Measurements from ENCODE around the gene EDEM1.
"Not testable (repeated sequence)": the region's sequence is repeated elsewhere in the genome, so short reads cannot be mapped to it uniquely, and the experiment has no call there.

The EDEM1 gene

DNA sequence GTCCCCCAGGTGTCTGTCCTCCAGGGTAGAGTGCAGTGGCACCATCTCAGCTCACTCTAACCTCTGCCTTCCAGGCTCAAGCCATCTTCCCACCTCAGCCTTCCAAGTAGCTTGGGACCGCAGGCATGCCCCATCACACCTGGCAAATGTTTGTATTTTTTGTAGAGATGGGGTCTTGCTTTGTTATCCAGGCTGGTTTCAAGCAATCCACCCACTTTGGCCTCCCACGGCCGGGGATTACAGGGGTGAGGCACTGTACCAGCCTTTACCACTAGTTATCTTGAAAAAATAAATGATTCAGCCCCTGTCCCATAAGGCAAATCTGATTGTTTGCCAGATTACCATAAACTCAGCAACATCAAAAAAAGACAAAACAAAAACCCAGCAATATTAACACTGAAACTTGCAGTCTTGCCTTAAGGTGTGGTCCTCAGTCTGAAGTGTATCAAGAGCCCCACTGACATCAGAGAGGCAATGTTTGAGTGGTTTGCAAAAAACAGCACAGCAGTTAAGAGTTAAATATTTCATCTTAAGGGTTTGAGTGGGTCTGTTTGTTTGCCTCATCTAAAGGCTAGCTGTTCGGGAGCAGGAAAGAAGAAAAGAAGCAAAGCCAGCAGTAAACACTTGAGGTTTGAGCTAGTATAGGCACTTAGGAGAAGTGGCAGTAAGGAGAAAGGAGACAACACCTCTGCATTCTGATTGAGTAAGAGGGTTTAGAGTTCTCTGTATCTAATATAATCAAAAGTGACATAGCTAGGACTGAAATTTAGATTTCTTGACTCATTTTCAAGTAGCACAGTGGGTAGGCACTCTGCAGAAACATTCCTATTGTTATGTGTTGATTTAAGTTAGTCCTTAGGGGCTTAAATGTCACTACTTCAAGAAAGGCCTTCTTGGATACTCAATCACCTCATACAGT is 26.3 kb upstream of the EDEM1 start:
- Mint-ChIP-seq H3K4me1 (peaks cover 68% of the 10 kb centered on the region), H3K27me3 (no peaks in the 10 kb centered on the region), H3K4me3 (no peak overlapping the region), H3K27ac (peak overlapping the region; percentile 20), H3K36me3 (ENCODE audit: low read depth) (peaks cover 2% of the 10 kb centered on the region), H3K9me3 (no peaks in the 10 kb centered on the region)
- DNase-seq, result no peak
- ATAC-seq, result peak; percentile 29

DNA sequence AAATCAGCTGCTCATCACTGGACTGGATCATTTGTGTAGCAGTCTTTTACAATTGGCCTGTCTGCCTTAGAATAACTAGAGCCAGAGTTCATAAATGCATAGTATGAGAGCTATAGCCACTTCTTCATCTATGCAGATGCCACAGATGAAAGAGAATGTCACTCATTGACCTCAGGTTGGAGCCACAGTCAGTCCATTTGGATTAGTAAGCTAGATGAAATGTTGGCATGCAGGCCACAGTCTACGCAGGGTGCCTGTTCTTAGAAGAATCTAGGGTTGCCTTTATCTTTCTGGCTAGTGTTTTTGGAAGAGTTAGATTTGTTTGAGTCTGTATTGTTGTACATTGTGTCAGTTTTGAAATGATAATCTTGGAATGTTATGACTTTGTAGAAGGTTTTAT is 25.4 kb upstream of the EDEM1 start:
- ATAC-seq, result peak; percentile 29
- Mint-ChIP-seq H3K9me3 (no peaks in the 10 kb centered on the region), H3K4me3 (no peak overlapping the region), H3K27me3 (no peaks in the 10 kb centered on the region), H3K36me3 (ENCODE audit: low read depth) (no peaks in the 10 kb centered on the region), H3K4me1 (peaks cover 71% of the 10 kb centered on the region), H3K27ac (no peak overlapping the region)
- DNase-seq, result no peak

DNA sequence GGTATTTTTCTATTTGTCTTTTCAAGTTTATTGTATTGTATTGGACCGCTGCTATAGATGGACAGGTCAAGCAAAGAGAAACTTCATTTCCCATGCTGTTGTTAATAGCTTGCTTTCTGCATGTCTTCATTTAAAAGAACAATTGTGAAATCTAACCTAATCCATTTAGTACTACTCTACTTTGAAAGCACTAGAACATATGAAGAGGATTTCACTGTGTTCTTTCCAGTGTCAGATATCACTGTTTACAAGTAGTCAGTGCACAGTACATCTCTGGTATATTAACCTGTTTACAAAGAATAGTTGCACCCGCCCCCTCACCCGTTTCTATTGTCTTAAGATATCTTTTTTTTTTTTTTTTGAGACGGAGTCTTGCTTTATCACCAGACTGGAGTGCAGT is 21.8 kb upstream of the EDEM1 start:
- Mint-ChIP-seq H3K4me3 (no peak overlapping the region), H3K36me3 (ENCODE audit: low read depth) (peaks cover 3% of the 10 kb centered on the region), H3K4me1 (peaks cover 66% of the 10 kb centered on the region), H3K9me3 (no peaks in the 10 kb centered on the region), H3K27ac (no peak overlapping the region), H3K27me3 (no peaks in the 10 kb centered on the region)
- no peak for DNase-seq
- no peak for ATAC-seq

DNA sequence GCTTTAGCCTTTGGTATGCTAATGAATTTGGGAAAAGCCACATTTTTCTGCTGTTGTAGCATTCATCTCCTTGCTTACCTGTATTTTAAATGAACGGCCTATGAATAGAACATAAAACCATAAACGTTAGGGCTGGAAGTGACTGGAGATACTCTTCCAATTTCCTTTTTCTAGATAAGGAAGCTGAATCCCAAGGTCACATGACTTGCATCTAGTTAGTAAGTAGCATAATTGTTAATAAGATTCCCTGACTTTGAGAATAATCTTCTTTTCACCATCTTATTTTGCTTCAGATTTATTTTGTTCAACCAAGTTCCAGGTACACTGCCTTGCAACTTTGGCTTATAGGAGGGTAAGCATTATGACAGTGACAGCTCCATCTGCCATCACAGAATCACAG is 20.7 kb upstream of the EDEM1 start:
- Mint-ChIP-seq H3K27me3 (no peaks in the 10 kb centered on the region), H3K9me3 (no peaks in the 10 kb centered on the region), H3K4me3 (no peak overlapping the region), H3K27ac (no peak overlapping the region), H3K36me3 (ENCODE audit: low read depth) (peaks cover 5% of the 10 kb centered on the region), H3K4me1 (peaks cover 55% of the 10 kb centered on the region)
- DNase-seq (no peak), ATAC-seq (no peak)

GRCh38 chr3:5168110-5168509 is 19.4 kb upstream of the EDEM1 start:
- DNase-seq (no peak), ATAC-seq (no peak)
- Mint-ChIP-seq H3K4me1 (peaks cover 50% of the 10 kb centered on the region), H3K36me3 (ENCODE audit: low read depth) (peaks cover 10% of the 10 kb centered on the region), H3K27me3 (no peaks in the 10 kb centered on the region), H3K4me3 (no peak overlapping the region), H3K9me3 (no peaks in the 10 kb centered on the region), H3K27ac (no peak overlapping the region)

DNA sequence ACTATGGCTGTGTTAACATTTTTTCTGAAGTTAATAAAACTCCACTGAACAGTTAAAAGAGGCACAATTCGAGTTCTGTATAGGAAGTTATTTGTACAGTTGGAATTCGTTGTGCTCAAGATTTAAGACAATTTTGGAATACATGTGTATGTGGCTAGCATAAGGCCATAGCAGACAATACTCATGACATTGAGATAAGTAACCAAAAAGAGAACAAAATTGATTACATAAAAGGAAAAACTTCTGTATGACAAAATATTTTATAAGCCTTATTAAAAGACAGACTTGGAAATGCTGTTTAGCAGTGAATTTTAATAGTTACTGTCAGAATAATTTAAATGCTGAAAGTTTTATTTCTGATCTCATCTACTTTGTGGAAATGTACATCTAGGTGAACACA is 17.7 kb upstream of the EDEM1 start:
- DNase-seq (no peak), ATAC-seq (no peak)
- H3K27me3 Mint-ChIP-seq, result no peaks in the 10 kb centered on the region
- no peak overlapping the region for H3K27ac Mint-ChIP-seq
- H3K9me3 Mint-ChIP-seq, result no peaks in the 10 kb centered on the region
- peaks cover 34% of the 10 kb centered on the region for H3K4me1 Mint-ChIP-seq
- no peak overlapping the region for H3K4me3 Mint-ChIP-seq
- peaks cover 17% of the 10 kb centered on the region for H3K36me3 Mint-ChIP-seq (ENCODE audit: low read depth)

DNA sequence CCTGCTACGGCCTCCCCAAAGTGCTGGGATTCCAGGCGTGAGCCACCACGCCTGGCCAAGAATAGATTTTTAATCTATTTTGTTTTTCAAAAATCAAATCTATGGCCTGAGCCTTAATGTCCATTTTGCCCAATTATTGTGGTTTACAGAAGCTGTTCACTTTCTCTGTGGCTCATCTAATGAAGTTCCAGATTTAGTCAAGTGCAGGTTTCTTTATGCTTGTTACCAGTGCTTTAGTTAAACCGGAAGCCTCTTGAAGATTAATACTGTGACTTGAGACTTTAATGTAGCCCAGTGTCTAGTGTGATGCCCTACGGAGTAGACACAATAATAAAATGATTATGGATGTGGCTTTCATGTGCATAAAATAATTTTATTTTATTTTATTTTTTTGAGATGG is 16.5 kb upstream of the EDEM1 start:
- ATAC-seq, result no peak
- peaks cover 22% of the 10 kb centered on the region for H3K36me3 Mint-ChIP-seq (ENCODE audit: low read depth)

GRCh38 chr3:5172018-5172417 is 15.5 kb upstream of the EDEM1 start:
- Mint-ChIP-seq H3K4me3 (no peak overlapping the region), H3K27me3 (no peaks in the 10 kb centered on the region), H3K27ac (no peak overlapping the region), H3K36me3 (ENCODE audit: low read depth) (peaks cover 22% of the 10 kb centered on the region), H3K4me1 (peaks cover 18% of the 10 kb centered on the region), H3K9me3 (no peaks in the 10 kb centered on the region)
- ATAC-seq, result no peak
- DNase-seq, result no peak

More for the DNA sequence above, 16.5 kb upstream of the EDEM1 start:
- Mint-ChIP-seq H3K4me1 (peaks cover 24% of the 10 kb centered on the region), H3K9me3 (no peaks in the 10 kb centered on the region), H3K4me3 (no peak overlapping the region), H3K27me3 (no peaks in the 10 kb centered on the region), H3K27ac (no peak overlapping the region)
- no peak for DNase-seq

DNA sequence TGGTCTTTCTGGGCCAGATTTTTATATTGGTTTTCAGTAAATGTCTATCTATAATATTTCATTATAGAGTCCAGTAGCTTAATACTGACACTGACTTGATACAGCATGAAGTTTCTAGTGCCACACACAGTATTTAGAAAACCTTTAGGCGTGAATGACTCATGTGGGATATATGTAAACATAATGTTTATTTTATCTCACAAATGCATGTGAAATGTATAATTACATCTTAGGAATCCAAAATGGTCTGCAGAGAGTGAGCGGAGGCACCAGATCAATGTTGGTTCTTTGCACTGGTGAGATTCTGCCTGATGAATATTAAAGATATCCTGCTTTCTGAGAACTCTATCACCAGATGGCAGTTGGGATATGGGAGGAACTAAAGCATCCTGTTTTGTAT is 8.5 kb upstream of the EDEM1 start:
- DNase-seq, ATAC-seq, H3K27ac Mint-ChIP-seq, H3K4me3 Mint-ChIP-seq, H3K27me3 Mint-ChIP-seq, H3K9me3 Mint-ChIP-seq: not testable (repeated sequence)
- peaks cover 39% of the 10 kb centered on the region for H3K36me3 Mint-ChIP-seq (ENCODE audit: low read depth)
- peaks cover 13% of the 10 kb centered on the region for H3K4me1 Mint-ChIP-seq

DNA sequence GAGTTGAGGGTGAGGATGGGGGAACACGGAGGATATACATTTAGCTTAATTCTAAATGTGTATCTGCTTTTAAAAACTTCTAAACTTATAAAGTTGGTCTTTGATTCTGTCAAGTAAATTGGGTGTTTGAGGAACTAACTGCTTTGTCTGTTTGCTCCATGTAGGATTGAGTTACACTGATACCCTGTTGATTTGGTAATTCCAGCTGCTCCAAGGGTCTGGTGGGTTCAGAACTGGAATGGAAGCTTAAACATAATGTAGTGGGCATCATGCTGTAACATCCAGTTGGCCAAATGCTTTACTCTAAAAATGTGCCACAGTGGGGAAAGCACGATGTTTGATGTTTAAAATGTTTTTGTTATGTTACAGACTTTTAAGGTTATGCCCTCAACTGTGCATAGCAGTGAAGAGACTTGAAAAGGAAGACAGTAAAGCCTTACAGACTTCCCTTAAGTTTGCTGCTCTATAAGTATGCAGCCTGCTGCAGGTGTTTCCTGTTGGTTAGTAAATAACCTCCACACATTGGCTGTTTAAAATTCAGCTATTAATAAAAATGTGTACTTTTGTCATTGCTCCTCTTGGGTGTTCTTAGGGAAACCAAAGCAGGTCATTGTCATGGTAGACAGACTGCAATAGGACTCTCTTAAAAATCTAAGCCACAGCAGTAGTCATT is 5.9 kb upstream of the EDEM1 start:
- H3K9me3 Mint-ChIP-seq, result no peaks in the 10 kb centered on the region
- DNase-seq (no peak), ATAC-seq (no peak)
- peaks cover 30% of the 10 kb centered on the region for H3K36me3 Mint-ChIP-seq (ENCODE audit: low read depth)
- H3K27ac Mint-ChIP-seq, result peak overlapping the region; percentile 43
- no peak overlapping the region for H3K4me3 Mint-ChIP-seq
- peaks cover 28% of the 10 kb centered on the region for H3K4me1 Mint-ChIP-seq
- no peaks in the 10 kb centered on the region for H3K27me3 Mint-ChIP-seq

DNA sequence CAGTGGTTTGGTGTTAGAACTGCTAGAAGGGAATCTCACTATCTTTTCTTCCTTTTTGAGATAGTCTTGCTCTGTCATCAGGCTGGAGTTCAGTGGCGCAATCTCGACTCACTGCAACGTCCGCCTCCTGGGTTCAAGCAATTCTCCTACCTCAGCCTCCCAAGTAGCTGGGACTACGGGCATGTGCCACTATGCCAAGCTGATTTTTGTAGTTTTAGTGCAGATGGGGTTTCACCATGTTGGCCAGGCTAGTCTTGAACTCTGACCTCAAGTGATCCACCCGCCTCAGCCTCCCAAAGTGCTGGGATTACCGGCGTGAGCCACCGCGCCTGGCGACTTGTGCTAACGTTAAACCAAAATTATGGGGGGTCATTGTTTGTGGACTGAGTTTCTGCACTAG is 3.8 kb upstream of the EDEM1 start:
- H3K27me3 Mint-ChIP-seq, DNase-seq, ATAC-seq, H3K4me3 Mint-ChIP-seq, H3K9me3 Mint-ChIP-seq, H3K27ac Mint-ChIP-seq: not testable (repeated sequence)
- Mint-ChIP-seq H3K4me1 (peaks cover 29% of the 10 kb centered on the region), H3K36me3 (ENCODE audit: low read depth) (peaks cover 23% of the 10 kb centered on the region)

DNA sequence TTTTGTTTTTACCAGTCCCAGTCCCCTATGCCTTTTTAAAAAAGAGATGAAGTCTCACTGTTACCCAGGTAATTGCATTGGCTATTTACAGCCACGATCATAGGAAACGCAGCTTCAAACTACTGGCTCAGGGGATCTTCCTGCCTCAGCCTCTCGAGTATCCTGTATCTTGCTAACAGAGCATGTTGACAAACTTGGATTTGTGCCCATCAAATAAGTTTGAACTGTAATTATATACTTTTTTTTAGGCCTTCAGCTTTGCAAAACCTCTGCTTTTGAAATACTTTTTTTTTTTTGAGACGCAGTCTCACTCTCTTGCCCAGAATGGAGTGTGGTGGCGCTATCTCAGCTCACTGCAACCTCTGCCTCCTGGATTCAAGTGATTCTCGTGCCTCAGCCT is 3.0 kb upstream of the EDEM1 start:
- Mint-ChIP-seq H3K27me3 (no peaks in the 10 kb centered on the region), H3K27ac (peak overlapping the region; percentile 32), H3K36me3 (ENCODE audit: low read depth) (peaks cover 24% of the 10 kb centered on the region), H3K4me1 (peaks cover 29% of the 10 kb centered on the region), H3K4me3 (no peak overlapping the region), H3K9me3 (no peaks in the 10 kb centered on the region)
- ATAC-seq, result no peak
- DNase-seq, result no peak

GRCh38 chr3:5185093-5185673 is 2.3 kb upstream of the EDEM1 start:
- Mint-ChIP-seq H3K9me3 (no peaks in the 10 kb centered on the region), H3K36me3 (ENCODE audit: low read depth) (peaks cover 31% of the 10 kb centered on the region), H3K27me3 (no peaks in the 10 kb centered on the region), H3K4me3 (no peak overlapping the region), H3K27ac (peak overlapping the region; percentile 70), H3K4me1 (peaks cover 32% of the 10 kb centered on the region)
- ATAC-seq, result no peak
- DNase-seq, result no peak

GRCh38 chr3:5186089-5186857 is 1.2 kb upstream of the EDEM1 start:
- peaks cover 33% of the 10 kb centered on the region for H3K4me1 Mint-ChIP-seq
- DNase-seq, result no peak
- H3K27ac Mint-ChIP-seq, result peak overlapping the region; percentile 81
- H3K36me3 Mint-ChIP-seq (ENCODE audit: low read depth), result peaks cover 30% of the 10 kb centered on the region
- H3K9me3 Mint-ChIP-seq, result no peaks in the 10 kb centered on the region
- H3K27me3 Mint-ChIP-seq, result peaks cover 2% of the 10 kb centered on the region
- ATAC-seq, result no peak
- peak overlapping the region; percentile 98 for H3K4me3 Mint-ChIP-seq
